Psoas muscle (tissue), 8 donors: ENCODE measurements around the gene EEPD1. TPM values are rescaled to one million over a fixed set of nuclear protein-coding genes. Genes with fewer than 3 reads are reported as not detected.

Experiments
- ATAC-seq, 4 donors: fragments of 200-7000 bp; cut with Tn5 transposase; one replicate each; pipeline ENCODE4 v1.9.1; 2020; ENCODE audit warnings: moderate library complexity in 3 of 4, mild to moderate bottlenecking in 2 of 4
- DNase-seq, 2 donors: peaks; one replicate each; pipeline ENCODE4 v3.0.0-alpha.2; 2020
- H3K27ac ChIP-seq: fragments of 200-600 bp; one replicate; pipeline ENCODE4 v1.8.0; 2022
- H3K27me3 ChIP-seq, 3 donors: fragments of 200-600 bp in 1 of 3; one replicate each; pipeline versions ENCODE4 v1.6.1 to v1.8.0; 2013 to 2022; ENCODE audit warnings: low read length in 2 of 3, mild to moderate bottlenecking in 2 of 3, moderate library complexity in 1 of 3; ENCODE audit not compliant: insufficient read depth in 3 of 3
- H3K36me3 ChIP-seq, 2 donors: fragments of 200-600 bp in 1 of 2; one replicate each; pipeline versions ENCODE4 v1.6.1 to v1.8.0; 2013 to 2022; ENCODE audit warnings: low read depth in 1 of 2, mild to moderate bottlenecking in 1 of 2, moderate library complexity in 1 of 2; ENCODE audit not compliant: insufficient read depth in 1 of 2
- H3K4me1 ChIP-seq: fragments of 200-600 bp; one replicate; pipeline ENCODE4 v1.8.0; 2022
- H3K4me3 ChIP-seq: fragments of 200-600 bp; one replicate; pipeline ENCODE4 v1.8.0; 2022; ENCODE audit warnings: mild to moderate bottlenecking
- H3K9me3 ChIP-seq: fragments of 200-600 bp; one replicate; pipeline ENCODE4 v1.8.0; 2022
- CTCF ChIP-seq: fragments of 200-600 bp; IDR thresholded peaks from one replicate; pipeline ENCODE4 v1.8.0; 2022; ENCODE audit warnings: antibody characterized with exemption
- WGBS, 3 donors: extraction: QIAGEN DNeasy Blood & Tissue Kit; methylation state at CpG; one replicate each; pipeline versions ENCODE4 v1.1.6 to v1.1.7; 2013; 5-methylcytosine and 5-hydroxymethylcytosine counted together
- intact Hi-C, 2 donors: fragments of 100-400 bp; cut with DNase I; formaldehyde crosslinking; loops; one replicate each; pipeline versions ENCODE4 v1.11.0 to v1.14.2; 2022
- polyA plus RNA-seq, 3 donors: library from polyadenylated mRNA; stranded (reverse); fragments of 200-250 nt; gene quantifications; one replicate each; pipeline ENCODE4 v1.2.3, GENCODE V29; 2013
- total RNA-seq, 4 donors: library from RNA; stranded (reverse); fragmentation: NEBNext Ultra II Directional in 2 of 4; extraction: Animal tissue kit (Norgen Biotek cat#: 25700) in 2 of 4; gene quantifications; one replicate each; pipeline versions ENCODE4 v1.2.1 to v1.2.4, GENCODE V29; 2021 to 2023
- donor health status: healthy with polysubstance abuse.
- donor health status: DM: no; HTN: no; CAD: no; lungs with moderate emphysema.
- donor health status: Bipolar disorder and iron deficiency.
- donor health status: healthy.
- donor health status: DM: yes; HTN: yes; CAD: no.
- donor health status: DM: no; HTN: no; CAD: no.
- donor health status: DM: no; HTN: no; CAD: no.
- donor health status: DM: yes; HTN: yes; CAD: no.

EEPD1 gene
- total and polyA plus RNA-seq, 7 donors = 7.3 to 61.2 (median 45.5) TPM

- H3K27ac ChIP-seq = peak overlapping the region; percentile 79
- H3K36me3 ChIP-seq = no peaks in the 10 kb centered on the region
- no peaks in the 10 kb centered on the region for H3K9me3 ChIP-seq
- no peak for TF ChIP-seq CTCF
- peaks cover 89% of the 10 kb centered on the region for H3K4me1 ChIP-seq
- intact Hi-C loops = loop anchor here (5.0 kb wide), 2 partner anchors 51 to 74 kb away; no protein-coding TSS in a partner anchor
- no peaks in the 10 kb centered on the region for H3K27me3 ChIP-seq
- DNase-seq (no peak), ATAC-seq (peak in 3 of 4 donors; percentile 3 to 15 (median 10))
- H3K4me3 ChIP-seq = no peak overlapping the region
Observed at GRCh38 chr7:36208426-36208825, 55.4 kb downstream of the EEPD1 start.

GRCh38 chr7:36208997-36209813, 56.2 kb downstream of the EEPD1 start:
- no peaks in the 10 kb centered on the region for H3K9me3 ChIP-seq
- no peak for TF ChIP-seq CTCF
- H3K36me3 ChIP-seq = no peaks in the 10 kb centered on the region
- no peak overlapping the region for H3K4me3 ChIP-seq
- no peak for DNase-seq
- peak overlapping the region; percentile 79 for H3K27ac ChIP-seq
- H3K4me1 ChIP-seq = peaks cover 87% of the 10 kb centered on the region
- WGBS, 3 donors = 37 to 54% (median 37%) methylated on average over 9 of the region's 9 CpGs
- intact Hi-C loops = loop anchor here (5.0 kb wide), 2 partner anchors 52 to 73 kb away; no protein-coding TSS in a partner anchor
- no peaks in the 10 kb centered on the region for H3K27me3 ChIP-seq
- peak in 3 of 4 donors; percentile 11 to 14 (median 12) for ATAC-seq

GRCh38 chr7:36209814-36210183, 56.7 kb downstream of the EEPD1 start:
- Histone ChIP-seq H3K9me3 (no peaks in the 10 kb centered on the region), H3K4me3 (no peak overlapping the region), H3K4me1 (peaks cover 87% of the 10 kb centered on the region), H3K36me3 (no peaks in the 10 kb centered on the region), H3K27ac (peak overlapping the region; percentile 79), H3K27me3 (no peaks in the 10 kb centered on the region)
- 19 to 25% (median 23%) methylated on average over 5 of the region's 5 CpGs for WGBS, 3 donors
- ATAC-seq (peak in 1 of 4 donors; percentile 8), DNase-seq (no peak)
- intact Hi-C loops = loop anchor here (5.0 kb wide), 2 partner anchors 52 to 73 kb away; no protein-coding TSS in a partner anchor
- TF ChIP-seq CTCF = no peak

- 25 to 42% (median 27%) methylated on average over 5 of the region's 5 CpGs for WGBS, 3 donors
- H3K27ac ChIP-seq = peak overlapping the region; percentile 79
- no peaks in the 10 kb centered on the region for H3K27me3 ChIP-seq
- intact Hi-C loops = loop anchor here in 1 of 2 donors (5.0 kb wide), 1 partner anchor 72 kb away; no protein-coding TSS in a partner anchor
- H3K36me3 ChIP-seq = no peaks in the 10 kb centered on the region
- peak; percentile 76 to 81 (median 79) for ATAC-seq
- no peak for TF ChIP-seq CTCF
- H3K4me1 ChIP-seq = peaks cover 86% of the 10 kb centered on the region
- H3K9me3 ChIP-seq = no peaks in the 10 kb centered on the region
- no peak overlapping the region for H3K4me3 ChIP-seq
- DNase-seq = peak; percentile 33 to 69
Observed at GRCh38 chr7:36210291-36210922, 57.4 kb downstream of the EEPD1 start.
